Upper lobe of left lung (tissue), 6 donors: ENCODE results near the gene AAGAB. TPM values are rescaled to one million over a fixed set of nuclear protein-coding genes. Genes with fewer than 3 reads are reported as not detected.
"Not testable (repeated sequence)": the region's sequence is repeated elsewhere in the genome, so short reads cannot be mapped to it uniquely, and the experiment has no call there.

Experiments
- ATAC-seq, 2 donors: fragments of 200-7000 bp; cut with Tn5 transposase; one replicate each; pipeline ENCODE4 v1.9.1; 2022; ENCODE audit warnings: mild to moderate bottlenecking in 2 of 2, moderate library complexity in 2 of 2; ENCODE audit not compliant: low FRiP score in 2 of 2
- DNase-seq, 2 donors: peaks; one replicate each; pipeline ENCODE4 v3.0.0-alpha.2; 2019 to 2020
- H3K27ac ChIP-seq, 4 donors: fragments of 200-600 bp; sonication (generic); one replicate each; pipeline ENCODE4 v1.5.1; 2016 to 2019
- H3K27me3 ChIP-seq, 4 donors: fragments of 200-600 bp; sonication (generic); one replicate each; pipeline ENCODE4 v1.5.1; 2017 to 2019
- H3K36me3 ChIP-seq, 4 donors: fragments of 200-600 bp; sonication (generic); one replicate each; pipeline ENCODE4 v1.5.1; 2016 to 2019
- H3K4me1 ChIP-seq, 4 donors: fragments of 200-600 bp; sonication (generic); one replicate each; pipeline ENCODE4 v1.5.1; 2018 to 2019
- H3K4me3 ChIP-seq, 4 donors: fragments of 200-600 bp; sonication (generic); one replicate each; pipeline ENCODE4 v1.5.1; 2017 to 2019; ENCODE audit warnings: mild to moderate bottlenecking in 2 of 4, moderate library complexity in 1 of 4
- H3K9me3 ChIP-seq, 4 donors: fragments of 200-600 bp; sonication (generic); one replicate each; pipeline ENCODE4 v1.5.1; 2018 to 2019
- CTCF ChIP-seq, 6 experiments: fragments of 450-650 bp in 4 of 6; fragments of 200-600 bp in 2 of 6; sonication (generic) in 2 of 6; IDR thresholded peaks; one replicate each; pipeline ENCODE4 v1.5.1; 2016 to 2019; ENCODE audit warnings: antibody characterized with exemption in 6 of 6
- EP300 ChIP-seq, 4 donors: sonication (generic); formaldehyde crosslinking; IDR thresholded peaks; one replicate each; pipeline ENCODE4 v1.5.1; 2017; ENCODE audit warnings: antibody characterized with exemption in 4 of 4, control low read depth in 2 of 4
- POLR2A ChIP-seq, 4 donors: fragments of 450-650 bp; IDR thresholded peaks; one replicate each; pipeline ENCODE4 v1.5.1; 2016 to 2017; ENCODE audit warnings: antibody characterized with exemption in 4 of 4, mild to moderate bottlenecking in 2 of 4
- POLR2AphosphoS5 ChIP-seq, 2 donors: sonication (generic); formaldehyde crosslinking; IDR thresholded peaks; one replicate each; pipeline ENCODE4 v1.5.1; 2017; ENCODE audit warnings: antibody characterized with exemption in 2 of 2
- WGBS, 2 donors: methylation state at CpG; one replicate each; pipeline ENCODE4 v1.1.5; 2017 to 2018; 5-methylcytosine and 5-hydroxymethylcytosine counted together
- total RNA-seq, 6 donors: library from RNA; depleted of rRNA in 4 of 6; stranded (reverse); fragments of >200 nt in 4 of 6; gene quantifications; one replicate each; pipeline versions ENCODE4 v1.1.0 to v1.2.1, GENCODE V29; 2016 to 2021
- donor health status: DM: no; HTN: no; CAD: no; lungs with moderate emphysema.
- donor health status: DM: no; HTN: yes; CAD: no; lungs with severe emphysema.

AAGAB gene
- total RNA-seq, 6 donors from 2014 or later, result 23.0 to 54.2 (median 32.3) TPM

DNA sequence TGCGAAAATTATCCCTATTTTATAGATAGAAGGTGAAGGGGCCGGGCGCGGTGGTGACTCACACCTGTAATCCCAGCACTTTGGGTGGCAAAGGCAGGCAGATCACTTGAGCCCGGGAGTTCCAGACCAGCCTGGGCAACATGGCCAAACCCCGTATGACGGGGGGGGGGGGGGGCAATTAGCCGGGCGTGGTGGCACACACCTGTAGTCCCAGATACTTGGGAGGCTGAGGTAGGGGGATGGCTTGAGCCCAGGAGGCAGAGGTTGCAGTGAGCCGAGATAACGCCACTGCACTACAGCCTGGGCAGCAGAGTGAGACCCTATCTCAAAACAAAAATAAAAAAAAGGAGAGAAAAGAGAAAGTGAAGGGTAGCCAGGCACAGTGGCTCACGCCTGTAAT, 1.4 kb downstream of the AAGAB start:
- H3K27me3 ChIP-seq, result no peaks in the 10 kb centered on the region
- peak overlapping the region in 1 of 4 donors; percentile 85 for H3K27ac ChIP-seq
- DNase-seq (peak in 1 of 2 donors; percentile 29), ATAC-seq (no peak)
- TF ChIP-seq POLR2A (IDR thresholded peaks at IDR 0.05) (no peak), CTCF (IDR thresholded peaks at IDR 0.05) (no peak), POLR2AphosphoS5 (IDR thresholded peaks at IDR 0.05) (no peak), EP300 (IDR thresholded peaks at IDR 0.05) (no peak)
- H3K4me1 ChIP-seq, result peaks cover 10 to 23% (median 13%) of the 10 kb centered on the region in 4 donors
- no peaks in the 10 kb centered on the region for H3K36me3 ChIP-seq
- WGBS, 2 donors, result 87 to 95% methylated on average over 12 of the region's 12 CpGs
- peak overlapping the region in 2 of 4 donors; percentile 78 to 94 for H3K4me3 ChIP-seq
- no peaks in the 10 kb centered on the region for H3K9me3 ChIP-seq

GRCh38 chr15:67251318-67251717, 3.1 kb downstream of the AAGAB start:
- peaks cover 0 to 5% (median 0%) of the 10 kb centered on the region in 4 donors for H3K9me3 ChIP-seq
- no peak overlapping the region for H3K27ac ChIP-seq
- no peak for ATAC-seq
- no peak for DNase-seq
- no peak overlapping the region for H3K4me3 ChIP-seq
- H3K27me3 ChIP-seq, result no peaks in the 10 kb centered on the region
- TF ChIP-seq EP300 (IDR thresholded peaks at IDR 0.05), result no peak
- TF ChIP-seq POLR2A (IDR thresholded peaks at IDR 0.05), result no peak
- TF ChIP-seq POLR2AphosphoS5 (IDR thresholded peaks at IDR 0.05), result no peak
- TF ChIP-seq CTCF (IDR thresholded peaks at IDR 0.05), result no peak
- no peaks in the 10 kb centered on the region for H3K36me3 ChIP-seq
- H3K4me1 ChIP-seq, result peaks cover 10 to 23% (median 13%) of the 10 kb centered on the region in 4 donors
- 96 to 97% methylated on average over 5 of the region's 5 CpGs for WGBS, 2 donors

- no peaks in the 10 kb centered on the region for H3K27me3 ChIP-seq
- no peak overlapping the region for H3K27ac ChIP-seq
- H3K9me3 ChIP-seq, result peaks cover 0 to 5% (median 0%) of the 10 kb centered on the region in 4 donors
- TF ChIP-seq POLR2AphosphoS5 (IDR thresholded peaks at IDR 0.05) (no peak), CTCF (IDR thresholded peaks at IDR 0.05) (no peak), EP300 (IDR thresholded peaks at IDR 0.05) (no peak), POLR2A (IDR thresholded peaks at IDR 0.05) (no peak)
- no peak overlapping the region for H3K4me3 ChIP-seq
- ATAC-seq (no peak), DNase-seq (no peak)
- peaks cover 0 to 9% (median 0%) of the 10 kb centered on the region in 4 donors for H3K36me3 ChIP-seq
- H3K4me1 ChIP-seq, result peaks cover 8 to 17% (median 12%) of the 10 kb centered on the region in 4 donors
Observed at GRCh38 chr15:67249830-67250229, 4.6 kb downstream of the AAGAB start.

- peaks cover 0 to 5% (median 0%) of the 10 kb centered on the region in 4 donors for H3K9me3 ChIP-seq
- no peak for ATAC-seq
Observed at GRCh38 chr15:67248011-67248505, 6.4 kb downstream of the AAGAB start.

DNA sequence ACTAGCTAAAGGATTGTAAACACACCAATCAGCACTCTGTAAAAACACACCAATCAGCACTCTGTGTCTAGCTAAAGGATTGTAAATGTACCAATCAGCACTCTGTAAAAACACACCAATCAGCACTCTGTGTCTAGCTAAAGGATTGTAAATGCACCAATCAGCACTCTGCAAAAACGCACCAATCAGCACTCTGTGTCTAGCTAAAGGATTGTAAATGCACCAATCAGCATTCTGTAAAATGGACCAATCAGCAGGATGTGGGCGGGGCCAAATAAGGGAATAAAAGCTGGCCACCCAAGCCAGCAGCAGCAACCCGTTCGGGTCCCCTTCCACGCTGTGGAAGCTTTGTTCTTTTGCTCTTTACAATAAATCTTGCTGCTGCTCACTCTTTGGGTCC, 7.9 kb downstream of the AAGAB start:
- not testable (repeated sequence) for ATAC-seq, H3K36me3 ChIP-seq, H3K27me3 ChIP-seq, H3K4me3 ChIP-seq, H3K27ac ChIP-seq, H3K9me3 ChIP-seq, DNase-seq
- H3K4me1 ChIP-seq, result peaks cover 0 to 13% (median 3%) of the 10 kb centered on the region in 4 donors
- WGBS, 2 donors, result 98 to 99% methylated on average over 5 of the region's 5 CpGs

More at GRCh38 chr15:67248011-67248505, 6.4 kb downstream of the AAGAB start:
- H3K36me3 ChIP-seq, result peaks cover 0 to 9% (median 0%) of the 10 kb centered on the region in 4 donors
- no peaks in the 10 kb centered on the region for H3K27me3 ChIP-seq
- H3K4me3 ChIP-seq, result no peak overlapping the region
- no peak for DNase-seq
- H3K4me1 ChIP-seq, result peaks cover 0 to 12% (median 6%) of the 10 kb centered on the region in 4 donors
- TF ChIP-seq POLR2AphosphoS5 (IDR thresholded peaks at IDR 0.05) (no peak), POLR2A (IDR thresholded peaks at IDR 0.05) (no peak), EP300 (IDR thresholded peaks at IDR 0.05) (no peak), CTCF (IDR thresholded peaks at IDR 0.05) (no peak)
- H3K27ac ChIP-seq, result no peak overlapping the region
